Testis (tissue), 3 donors: ENCODE measurements around the gene MC2R. TPM values are rescaled to one million over a fixed set of nuclear protein-coding genes. Genes with fewer than 3 reads are reported as not detected.

Source experiments
- DNase-seq: peaks from one replicate; pipeline ENCODE4 v3.0.0-alpha.2; 2019
- H3K27ac ChIP-seq, 2 donors: fragments of 200-600 bp; sonication (generic); one replicate each; pipeline ENCODE4 v1.5.1; 2019
- H3K27me3 ChIP-seq: fragments of 200-600 bp; sonication (generic); one replicate; pipeline ENCODE4 v1.5.1; 2019
- H3K36me3 ChIP-seq: fragments of 200-600 bp; sonication (generic); one replicate; pipeline ENCODE4 v1.5.1; 2017; ENCODE audit warnings: low read depth; ENCODE audit errors: missing control alignments
- H3K4me1 ChIP-seq: fragments of 200-600 bp; sonication (generic); one replicate; pipeline ENCODE4 v1.5.1; 2019
- H3K4me3 ChIP-seq, 2 donors: fragments of 200-600 bp; sonication (generic); one replicate each; pipeline ENCODE4 v1.5.1; 2017 to 2019
- H3K9me3 ChIP-seq: fragments of 200-600 bp; sonication (generic); one replicate; pipeline ENCODE4 v1.5.1; 2017
- CTCF ChIP-seq, 3 experiments: fragments of 450-650 bp in 2 of 3; fragments of 200-600 bp in 1 of 3; sonication (generic) in 1 of 3; IDR thresholded peaks; one replicate each; pipeline ENCODE4 v1.5.1; 2016 to 2019; ENCODE audit warnings: antibody characterized with exemption in 3 of 3, mild to moderate bottlenecking in 2 of 3, moderate library complexity in 1 of 3
- POLR2A ChIP-seq: fragments of 450-650 bp; IDR thresholded peaks from one replicate; pipeline ENCODE4 v1.6.1; 2017; ENCODE audit warnings: antibody characterized with exemption, mild to moderate bottlenecking, moderate library complexity
- WGBS, 2 donors: methylation state at CpG; one replicate each; pipeline ENCODE4 v1.1.5; 2018; 5-methylcytosine and 5-hydroxymethylcytosine counted together
- intact Hi-C: fragments of 100-400 bp; cut with DNase I; formaldehyde crosslinking; loops from one replicate; pipeline ENCODE4 v1.15.1; 2023; ENCODE audit warnings: low total_unique reads
- polyA plus RNA-seq: library from polyadenylated mRNA; stranded (reverse); fragments of 350-450 nt; fragmentation: Illumina TruSeq; extraction: RNeasy Lipid Tissue Mini Kit (QIAGEN cat#74804); gene quantifications from one replicate; pipeline ENCODE4 v1.2.3, GENCODE V29; 2014; ENCODE audit warnings: low read depth, low replicate concordance; ENCODE audit not compliant: insufficient read depth
- total RNA-seq, 2 donors: library from RNA; depleted of rRNA; stranded (reverse); fragments of >200 nt; gene quantifications; one replicate each; pipeline ENCODE4 v1.2.3, GENCODE V29; 2016

The MC2R gene
- total and polyA plus RNA-seq, 3 donors from 2014 or later: 0.24 TPM; not detected in 2

- WGBS, 2 donors: 46 to 77% methylated on average over 22 of the region's 22 CpGs
- TF ChIP-seq POLR2A (no peak), CTCF (IDR thresholded peaks at IDR 0.05) (no peak)
- no peak for DNase-seq
- Histone ChIP-seq H3K27ac (no peak overlapping the region), H3K9me3 (no peaks in the 10 kb centered on the region), H3K4me1 (no peaks in the 10 kb centered on the region), H3K4me3 (peak overlapping the region in 1 of 2 donors; percentile 26), H3K36me3 (no peaks in the 10 kb centered on the region), H3K27me3 (no peaks in the 10 kb centered on the region)
- intact Hi-C loops: no loop called here
Measured at GRCh38 chr18:13836559-13836958, 78.8 kb downstream of the MC2R start.

GRCh38 chr18:13835202-13835601 is 80.1 kb downstream of the MC2R start:
- no peaks in the 10 kb centered on the region for H3K36me3 ChIP-seq
- intact Hi-C loops: no loop called here
- no peak overlapping the region for H3K27ac ChIP-seq
- DNase-seq: no peak
- no peak overlapping the region for H3K4me3 ChIP-seq
- H3K4me1 ChIP-seq: no peaks in the 10 kb centered on the region
- TF ChIP-seq CTCF (IDR thresholded peaks at IDR 0.05) (no peak), POLR2A (no peak)
- no peaks in the 10 kb centered on the region for H3K27me3 ChIP-seq
- no peaks in the 10 kb centered on the region for H3K9me3 ChIP-seq
- 65 to 80% methylated on average over 6 of the region's 6 CpGs for WGBS, 2 donors

DNA sequence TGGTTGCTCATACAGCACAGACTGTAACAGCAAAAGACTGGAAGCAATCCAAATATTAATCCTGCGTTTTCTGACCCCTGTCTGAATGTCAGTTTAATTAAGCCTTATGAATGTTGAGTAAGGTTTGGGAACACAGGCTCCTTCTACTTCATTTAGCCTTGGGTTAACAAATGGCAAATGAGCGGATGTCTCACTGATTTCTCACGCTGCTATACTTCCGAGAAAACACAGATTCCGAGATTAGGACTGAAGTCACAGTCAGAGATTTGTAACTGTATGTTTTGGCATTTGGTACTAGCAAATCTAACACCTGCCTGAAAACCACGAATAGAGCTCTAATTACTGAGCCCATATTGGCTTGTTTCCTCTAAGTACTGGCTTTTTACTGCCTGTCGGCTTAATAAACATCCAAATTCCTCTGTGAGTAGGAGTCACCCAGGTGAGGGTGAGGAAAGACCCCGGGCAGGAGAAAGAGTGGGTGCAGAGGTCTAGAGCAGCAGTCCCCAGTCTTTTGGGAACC is 80.8 kb downstream of the MC2R start:
- intact Hi-C loops: no loop called here

More for the DNA sequence above, 80.8 kb downstream of the MC2R start:
- TF ChIP-seq POLR2A (no peak), CTCF (IDR thresholded peaks at IDR 0.05) (no peak)
- H3K27ac ChIP-seq: no peak overlapping the region
- H3K9me3 ChIP-seq: no peaks in the 10 kb centered on the region
- 42 to 54% methylated on average over 8 of the region's 8 CpGs for WGBS, 2 donors
- no peak overlapping the region for H3K4me3 ChIP-seq
- DNase-seq: no peak
- no peaks in the 10 kb centered on the region for H3K4me1 ChIP-seq
- no peaks in the 10 kb centered on the region for H3K36me3 ChIP-seq
- no peaks in the 10 kb centered on the region for H3K27me3 ChIP-seq

Other genes with a start within 250 kb of the MC2R start
- 10 to 100 TPM; 24.5 to 28.7 TPM for gene FAM210A, start 189.0 kb downstream of the MC2R start, total RNA-seq
- 22.6 TPM for gene FAM210A, start 189.0 kb downstream of the MC2R start, polyA plus RNA-seq
- 10 to 100 TPM; 30.5 to 31.3 TPM for gene RNMT, start 188.9 kb downstream of the MC2R start, total RNA-seq
- gene RNMT, start 188.9 kb downstream of the MC2R start, polyA plus RNA-seq: 30.9 TPM
- gene MC5R, start 91.4 kb downstream of the MC2R start, total RNA-seq: under 1 TPM; 0.31 to 0.74 TPM
- not detected for gene MC5R, start 91.4 kb downstream of the MC2R start, polyA plus RNA-seq
- gene ZNF519, start 216.9 kb upstream of the MC2R start, total RNA-seq: 10 to 100 TPM; 12.6 to 18.7 TPM
- 3.8 TPM for gene ZNF519, start 216.9 kb upstream of the MC2R start, polyA plus RNA-seq